ENCODE measurements around the gene PTPRG. TPM values are rescaled to one million over a fixed set of nuclear protein-coding genes. Genes with fewer than 3 reads are reported as not detected.

The PTPRG gene
- total RNA-seq, 2 experiments from 2014 or later, result not detected

- Mint-ChIP-seq H3K4me3 (no peak overlapping the region), H3K4me1 (ENCODE audit: low read depth) (no peaks in the 10 kb centered on the region), H3K27ac (no peak overlapping the region), H3K27me3 (ENCODE audit: low read depth) (peaks cover 3% of the 10 kb centered on the region), H3K9me3 (ENCODE audit: insufficient read depth) (no peaks in the 10 kb centered on the region), H3K36me3 (ENCODE audit: low read depth) (no peaks in the 10 kb centered on the region)
- ATAC-seq, result no peak
- ChIA-PET POLR2A (no interaction called here), CTCF (interaction anchor here (1.0 kb wide), 1 partner anchor 75 kb away, joined by 3 read pairs; no protein-coding TSS in a partner anchor)
- DNase-seq, result no peak
Measured at GRCh38 chr3:61861410-61861809, 300.0 kb downstream of the PTPRG start.

GRCh38 chr3:61862614-61863289 is 301.4 kb downstream of the PTPRG start:
- Mint-ChIP-seq H3K4me3 (no peak overlapping the region), H3K4me1 (ENCODE audit: low read depth) (no peaks in the 10 kb centered on the region), H3K9me3 (ENCODE audit: insufficient read depth) (no peaks in the 10 kb centered on the region), H3K36me3 (ENCODE audit: low read depth) (no peaks in the 10 kb centered on the region), H3K27me3 (ENCODE audit: low read depth) (no peaks in the 10 kb centered on the region), H3K27ac (no peak overlapping the region)
- DNase-seq, result no peak
- CTCF ChIA-PET, result no interaction called here
- POLR2A ChIA-PET, result no interaction called here
- no peak for ATAC-seq

GRCh38 chr3:61863579-61863978 is 302.2 kb downstream of the PTPRG start:
- Mint-ChIP-seq H3K4me1 (ENCODE audit: low read depth) (no peaks in the 10 kb centered on the region), H3K36me3 (ENCODE audit: low read depth) (no peaks in the 10 kb centered on the region), H3K27ac (no peak overlapping the region), H3K4me3 (no peak overlapping the region), H3K27me3 (ENCODE audit: low read depth) (no peaks in the 10 kb centered on the region), H3K9me3 (ENCODE audit: insufficient read depth) (no peaks in the 10 kb centered on the region)
- no peak for ATAC-seq
- ChIA-PET CTCF (no interaction called here), POLR2A (no interaction called here)
- no peak for DNase-seq

GRCh38 chr3:61864886-61865285 is 303.5 kb downstream of the PTPRG start:
- Mint-ChIP-seq H3K27me3 (ENCODE audit: low read depth) (no peaks in the 10 kb centered on the region), H3K36me3 (ENCODE audit: low read depth) (no peaks in the 10 kb centered on the region), H3K9me3 (ENCODE audit: insufficient read depth) (no peaks in the 10 kb centered on the region), H3K4me3 (no peak overlapping the region), H3K4me1 (ENCODE audit: low read depth) (no peaks in the 10 kb centered on the region), H3K27ac (no peak overlapping the region)
- ChIA-PET CTCF (no interaction called here), POLR2A (no interaction called here)
- no peak for ATAC-seq
- DNase-seq, result no peak

GRCh38 chr3:61865466-61866152 is 304.2 kb downstream of the PTPRG start:
- Mint-ChIP-seq H3K36me3 (ENCODE audit: low read depth) (no peaks in the 10 kb centered on the region), H3K4me1 (ENCODE audit: low read depth) (no peaks in the 10 kb centered on the region), H3K4me3 (no peak overlapping the region), H3K27ac (no peak overlapping the region), H3K27me3 (ENCODE audit: low read depth) (no peaks in the 10 kb centered on the region), H3K9me3 (ENCODE audit: insufficient read depth) (no peaks in the 10 kb centered on the region)
- POLR2A ChIA-PET, result no interaction called here
- CTCF ChIA-PET, result no interaction called here
- ATAC-seq (no peak), DNase-seq (no peak)

- Mint-ChIP-seq H3K9me3 (ENCODE audit: insufficient read depth) (no peaks in the 10 kb centered on the region), H3K27ac (no peak overlapping the region), H3K4me3 (no peak overlapping the region), H3K36me3 (ENCODE audit: low read depth) (no peaks in the 10 kb centered on the region), H3K27me3 (ENCODE audit: low read depth) (no peaks in the 10 kb centered on the region), H3K4me1 (ENCODE audit: low read depth) (no peaks in the 10 kb centered on the region)
- POLR2A ChIA-PET, result no interaction called here
- ATAC-seq (no peak), DNase-seq (no peak)
- CTCF ChIA-PET, result no interaction called here
Measured at GRCh38 chr3:61866153-61866542, 304.8 kb downstream of the PTPRG start.

GRCh38 chr3:61866961-61867461 is 305.6 kb downstream of the PTPRG start:
- Mint-ChIP-seq H3K9me3 (ENCODE audit: insufficient read depth) (no peaks in the 10 kb centered on the region), H3K27me3 (ENCODE audit: low read depth) (no peaks in the 10 kb centered on the region), H3K4me1 (ENCODE audit: low read depth) (no peaks in the 10 kb centered on the region), H3K27ac (no peak overlapping the region), H3K4me3 (no peak overlapping the region), H3K36me3 (ENCODE audit: low read depth) (no peaks in the 10 kb centered on the region)
- ATAC-seq, result no peak
- DNase-seq, result no peak
- POLR2A ChIA-PET, result no interaction called here
- CTCF ChIA-PET, result no interaction called here

GRCh38 chr3:61868499-61868898 is 307.1 kb downstream of the PTPRG start:
- Mint-ChIP-seq H3K9me3 (ENCODE audit: insufficient read depth) (no peaks in the 10 kb centered on the region), H3K36me3 (ENCODE audit: low read depth) (no peaks in the 10 kb centered on the region), H3K4me3 (no peak overlapping the region), H3K27me3 (ENCODE audit: low read depth) (no peaks in the 10 kb centered on the region), H3K27ac (no peak overlapping the region), H3K4me1 (ENCODE audit: low read depth) (no peaks in the 10 kb centered on the region)
- ChIA-PET CTCF (no interaction called here), POLR2A (no interaction called here)
- ATAC-seq (no peak), DNase-seq (no peak)

GRCh38 chr3:61869371-61869770 is 308.0 kb downstream of the PTPRG start:
- Mint-ChIP-seq H3K9me3 (ENCODE audit: insufficient read depth) (no peaks in the 10 kb centered on the region), H3K27me3 (ENCODE audit: low read depth) (no peaks in the 10 kb centered on the region), H3K36me3 (ENCODE audit: low read depth) (no peaks in the 10 kb centered on the region), H3K27ac (no peak overlapping the region), H3K4me3 (no peak overlapping the region), H3K4me1 (ENCODE audit: low read depth) (no peaks in the 10 kb centered on the region)
- DNase-seq, result no peak
- ATAC-seq, result no peak
- POLR2A ChIA-PET, result no interaction called here
- CTCF ChIA-PET, result no interaction called here

GRCh38 chr3:61871644-61872043 is 310.3 kb downstream of the PTPRG start:
- CTCF ChIA-PET, result no interaction called here

GRCh38 chr3:61872077-61872706 is 310.8 kb downstream of the PTPRG start:
- ATAC-seq, result no peak
- no peak overlapping the region for H3K4me3 Mint-ChIP-seq
- ChIA-PET CTCF (no interaction called here), POLR2A (no interaction called here)
- DNase-seq, result no peak
- peaks cover 1% of the 10 kb centered on the region for H3K27me3 Mint-ChIP-seq (ENCODE audit: low read depth)
- no peaks in the 10 kb centered on the region for H3K4me1 Mint-ChIP-seq (ENCODE audit: low read depth)
- no peaks in the 10 kb centered on the region for H3K9me3 Mint-ChIP-seq (ENCODE audit: insufficient read depth)
- no peak overlapping the region for H3K27ac Mint-ChIP-seq
- H3K36me3 Mint-ChIP-seq (ENCODE audit: low read depth), result no peaks in the 10 kb centered on the region

More at GRCh38 chr3:61871644-61872043, 310.3 kb downstream of the PTPRG start:
- H3K36me3 Mint-ChIP-seq (ENCODE audit: low read depth), result no peaks in the 10 kb centered on the region
- ATAC-seq (no peak), DNase-seq (no peak)
- POLR2A ChIA-PET, result no interaction called here
- no peaks in the 10 kb centered on the region for H3K9me3 Mint-ChIP-seq (ENCODE audit: insufficient read depth)
- no peak overlapping the region for H3K27ac Mint-ChIP-seq
- no peak overlapping the region for H3K4me3 Mint-ChIP-seq
- peaks cover 1% of the 10 kb centered on the region for H3K27me3 Mint-ChIP-seq (ENCODE audit: low read depth)
- no peaks in the 10 kb centered on the region for H3K4me1 Mint-ChIP-seq (ENCODE audit: low read depth)

- H3K27me3 Mint-ChIP-seq (ENCODE audit: low read depth), result peaks cover 1% of the 10 kb centered on the region
- DNase-seq, result no peak
- ATAC-seq, result no peak
- POLR2A ChIA-PET, result no interaction called here
- H3K4me1 Mint-ChIP-seq (ENCODE audit: low read depth), result no peaks in the 10 kb centered on the region
- CTCF ChIA-PET, result interaction anchor here (1.2 kb wide), 1 partner anchor 61 kb away, joined by 3 read pairs; no protein-coding TSS in a partner anchor
- no peak overlapping the region for H3K4me3 Mint-ChIP-seq
- no peak overlapping the region for H3K27ac Mint-ChIP-seq
- H3K9me3 Mint-ChIP-seq (ENCODE audit: insufficient read depth), result no peaks in the 10 kb centered on the region
- no peaks in the 10 kb centered on the region for H3K36me3 Mint-ChIP-seq (ENCODE audit: low read depth)
Measured at GRCh38 chr3:61875046-61875844, 313.9 kb downstream of the PTPRG start.

Data from activated CD8-positive, alpha-beta T cell treated with anti-CD3 and anti-CD28 coated beads, Interleukin-2, amount 10 ng/mL, durations not matched to agents 7 days and 5 days (primary cell).